ENCODE results near the gene ELP4.

DNA sequence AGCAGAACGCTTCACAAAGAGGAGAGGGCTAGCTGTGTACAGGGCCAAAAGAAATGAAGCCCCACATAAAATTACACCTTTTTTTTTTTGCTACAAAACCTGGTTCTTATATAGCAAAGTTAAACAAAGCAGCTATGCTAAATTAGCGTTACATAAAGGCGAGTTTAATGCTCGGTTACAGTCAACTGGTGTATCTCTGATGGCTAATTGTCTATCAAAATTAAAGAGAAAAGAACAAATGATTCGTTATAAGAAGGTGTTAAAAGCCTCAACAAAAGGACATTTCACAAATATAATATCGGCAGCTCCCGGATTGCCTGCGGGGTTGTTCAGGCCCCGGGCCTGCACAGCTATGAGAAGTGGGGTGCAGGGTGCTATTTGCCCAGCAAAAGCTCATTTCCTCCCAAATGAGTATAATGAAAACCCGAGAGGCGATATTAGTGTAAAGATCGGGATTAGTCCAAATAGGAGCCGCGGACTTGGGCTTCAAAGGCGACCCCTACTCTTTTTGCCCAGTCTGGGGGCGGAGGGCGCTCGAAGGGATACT lies 314.8 kb downstream of the ELP4 start:
- TF ChIP-seq, protein P1, sequence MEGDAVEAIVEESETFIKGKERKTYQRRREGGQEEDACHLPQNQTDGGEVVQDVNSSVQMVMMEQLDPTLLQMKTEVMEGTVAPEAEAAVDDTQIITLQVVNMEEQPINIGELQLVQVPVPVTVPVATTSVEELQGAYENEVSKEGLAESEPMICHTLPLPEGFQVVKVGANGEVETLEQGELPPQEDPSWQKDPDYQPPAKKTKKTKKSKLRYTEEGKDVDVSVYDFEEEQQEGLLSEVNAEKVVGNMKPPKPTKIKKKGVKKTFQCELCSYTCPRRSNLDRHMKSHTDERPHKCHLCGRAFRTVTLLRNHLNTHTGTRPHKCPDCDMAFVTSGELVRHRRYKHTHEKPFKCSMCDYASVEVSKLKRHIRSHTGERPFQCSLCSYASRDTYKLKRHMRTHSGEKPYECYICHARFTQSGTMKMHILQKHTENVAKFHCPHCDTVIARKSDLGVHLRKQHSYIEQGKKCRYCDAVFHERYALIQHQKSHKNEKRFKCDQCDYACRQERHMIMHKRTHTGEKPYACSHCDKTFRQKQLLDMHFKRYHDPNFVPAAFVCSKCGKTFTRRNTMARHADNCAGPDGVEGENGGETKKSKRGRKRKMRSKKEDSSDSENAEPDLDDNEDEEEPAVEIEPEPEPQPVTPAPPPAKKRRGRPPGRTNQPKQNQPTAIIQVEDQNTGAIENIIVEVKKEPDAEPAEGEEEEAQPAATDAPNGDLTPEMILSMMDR (IDR thresholded peaks at IDR 0.05; ENCODE audit: insufficient read depth, low read length, poor library complexity, severe bottlenecking) = no peak
- no peak for TF ChIP-seq EZH2phosphoT487 (conservative IDR thresholded peaks at IDR 0.05; ENCODE audit: low read length)

Data from SU-DHL-6 (cell line).